HepG2 (cell line): ENCODE results near the gene TST. TPM values are rescaled to one million over a fixed set of nuclear protein-coding genes. Genes with fewer than 3 reads are reported as not detected.

Experiments
- ATAC-seq: fragments of 200-7000 bp; cut with Tn5 transposase; 3 replicates; pipeline ENCODE4 v1.9.1; 2020; ENCODE audit warnings: mild to moderate bottlenecking, moderate library complexity
- BruUV-seq: library from RNA; stranded (reverse); fragments of 400-500 nt; replicated peaks from 2 replicates; lab custom pipeline; 2021; lab: Mats Ljungman, UMichigan
- CTCF ChIA-PET: fragments of 300-600 bp; formaldehyde crosslinking; extraction: SDS; loops from one replicate; lab custom pipeline; 2021; ENCODE audit warnings: low total read pairs, inconsistent platforms, low intra/inter-chr PET ratio; lab: Yijun Ruan, JAX
- POLR2A ChIA-PET: fragments of 350-600 bp; sonication (Branson Sonifier 250); formaldehyde crosslinking; loops from one replicate; lab custom pipeline; 2020; ENCODE audit warnings: antibody characterized with exemption, inconsistent platforms; lab: Yijun Ruan, JAX
- DNase-seq: peaks from one replicate; pipeline ENCODE4 v3.0.0-alpha.2; 2015; ENCODE audit warnings: low spot score
- FAIRE-seq: peaks from 3 replicates; lab custom pipeline; 2011; peaks lifted over from hg19 to GRCh38; lab: Jason Lieb, UNC
- H2AFZ ChIP-seq: one replicate; pipeline ENCODE4 v1.6.1; 2011; ENCODE audit warnings: low read length, inconsistent platforms
- H3K27ac ChIP-seq: fragments of 300-600 bp; 3 replicates; pipeline ENCODE4 v1.8.0; 2011; ENCODE audit warnings: mixed run types, mild to moderate bottlenecking, mixed read lengths, low read length, inconsistent platforms; ENCODE audit not compliant: insufficient read depth; ENCODE audit errors: extremely low read length
- H3K27me3 ChIP-seq, 2 experiments: fragments of 200-600 bp in 1 of 2; 2 replicates in 1 of 2; 3 replicates in 1 of 2; pipeline versions ENCODE4 v1.6.0 to v1.8.0; 2011; ENCODE audit warnings: low read length in 2 of 2, mild to moderate bottlenecking in 2 of 2, moderate library complexity in 2 of 2, inconsistent platforms in 1 of 2; ENCODE audit not compliant: insufficient read depth in 2 of 2, control insufficient read depth in 1 of 2
- H3K36me3 ChIP-seq, 2 experiments: fragments of 200-600 bp in 1 of 2; replicated peaks in 1 of 2; 2 replicates in 1 of 2; 3 replicates in 1 of 2; pipeline versions ENCODE4 v1.5.1 to v1.8.0; 2011; ENCODE audit warnings: low read length in 2 of 2, inconsistent platforms in 1 of 2; ENCODE audit not compliant: insufficient read depth in 2 of 2, control insufficient read depth in 1 of 2
- H3K4me1 ChIP-seq: 2 replicates; pipeline ENCODE4 v1.5.1; 2012; ENCODE audit warnings: low read length, inconsistent platforms; ENCODE audit not compliant: insufficient read depth
- H3K4me2 ChIP-seq: 2 replicates; pipeline ENCODE4 v1.6.0; 2011; ENCODE audit warnings: low read depth, low read length, inconsistent platforms
- H3K4me3 ChIP-seq, 3 experiments: fragments of 200-600 bp in 1 of 3; sonication (generic), shearing (Covaris generic) in 1 of 3; replicated peaks in 1 of 3; 2 replicates each; pipeline ENCODE4 v1.5.1; 2011 to 2016; ENCODE audit warnings: low read length in 3 of 3, inconsistent platforms in 2 of 3, low read depth in 2 of 3, mild to moderate bottlenecking in 2 of 3, control low read depth in 1 of 3, mixed read lengths in 1 of 3; ENCODE audit not compliant: insufficient read depth in 1 of 3
- H3K79me2 ChIP-seq: one replicate; pipeline ENCODE4 v1.6.1; 2011; ENCODE audit warnings: low read length, inconsistent platforms; ENCODE audit not compliant: insufficient read depth
- H3K9ac ChIP-seq: 2 replicates; pipeline ENCODE4 v1.6.0; 2011; ENCODE audit warnings: mild to moderate bottlenecking, low read depth, low read length, inconsistent platforms; ENCODE audit not compliant: insufficient read depth
- H3K9me3 ChIP-seq: 2 replicates; pipeline ENCODE4 v1.5.1; 2012; ENCODE audit warnings: mild to moderate bottlenecking, low read length
- H4K20me1 ChIP-seq: 2 replicates; pipeline ENCODE4 v1.6.0; 2011; ENCODE audit warnings: inconsistent platforms, mild to moderate bottlenecking, low read length, moderate library complexity; ENCODE audit not compliant: insufficient read depth
- AKAP8 ChIP-seq: sonication (generic); formaldehyde crosslinking; IDR thresholded peaks from 2 replicates; pipeline ENCODE4 v1.5.1; 2020; ENCODE audit warnings: mild to moderate bottlenecking, missing genetic modification reagents
- HNF4G ChIP-seq, 2 experiments: sonication (generic) in 1 of 2; formaldehyde crosslinking in 1 of 2; IDR thresholded peaks; 2 replicates each; pipeline versions ENCODE4 v1.4.0 to v1.6.1; 2011 to 2020; ENCODE audit warnings: borderline replicate concordance in 2 of 2, low read depth in 2 of 2, mild to moderate bottlenecking in 2 of 2, low read length in 1 of 2, missing genetic modification reagents in 1 of 2, moderate library complexity in 1 of 2
- HNRNPK ChIP-seq: fragments of 200-400 bp; formaldehyde crosslinking; IDR thresholded peaks from 2 replicates; pipeline ENCODE4 v1.6.1; 2018; ENCODE audit warnings: low read length, low read depth, moderate library complexity, mild to moderate bottlenecking; ENCODE audit not compliant: poor library complexity, severe bottlenecking
- MYC ChIP-seq: sonication (generic); formaldehyde crosslinking; IDR thresholded peaks from 2 replicates; pipeline ENCODE4 v1.9.0; 2021; ENCODE audit warnings: missing genetic modification reagents, borderline replicate concordance
- NFE2L1 ChIP-seq: sonication (generic); formaldehyde crosslinking; IDR thresholded peaks from 2 replicates; pipeline ENCODE4 v1.4.0; 2020; ENCODE audit warnings: missing genetic modification reagents, mild to moderate bottlenecking, borderline replicate concordance
- ONECUT2 ChIP-seq: sonication (generic); formaldehyde crosslinking; IDR thresholded peaks from 2 replicates; pipeline ENCODE4 v1.4.0; 2020; ENCODE audit warnings: missing genetic modification reagents
- POLR2AphosphoS2 ChIP-seq: IDR thresholded peaks from 2 replicates; pipeline ENCODE4 v1.6.1; 2011; ENCODE audit warnings: low read depth, low read length, improper control_type of control experiment
- SCMH1 ChIP-seq: sonication (generic); formaldehyde crosslinking; IDR thresholded peaks from 2 replicates; pipeline ENCODE4 v1.9.0; 2021; ENCODE audit warnings: missing genetic modification reagents, mild to moderate bottlenecking, borderline replicate concordance
- SP140L ChIP-seq: sonication (generic); formaldehyde crosslinking; IDR thresholded peaks from 2 replicates; pipeline ENCODE4 v1.4.0; 2020; ENCODE audit warnings: missing genetic modification reagents, borderline replicate concordance
- XRCC5 ChIP-seq: fragments of 200-400 bp; formaldehyde crosslinking; optimal IDR thresholded peaks from 2 replicates; pipeline ENCODE3; 2017; ENCODE audit warnings: mild to moderate bottlenecking, low read length
- ZKSCAN8 ChIP-seq: IDR thresholded peaks from 2 replicates; pipeline ENCODE4 v1.6.1; 2016; ENCODE audit warnings: borderline replicate concordance, missing genetic modification reagents, missing compliant biosample characterization
- ZNF878 ChIP-seq: sonication (generic); formaldehyde crosslinking; IDR thresholded peaks from 2 replicates; pipeline ENCODE4 v1.8.1; 2023; ENCODE audit warnings: mild to moderate bottlenecking, missing genetic modification reagents, moderate library complexity
- WGBS: methylation state at CpG from one replicate; pipeline ENCODE4 v1.1.6; 2017; ENCODE audit warnings: low lambda C conversion rate; 5-methylcytosine and 5-hydroxymethylcytosine counted together
- in situ Hi-C: cut with HindIII; loops from 2 replicates; pipeline ENCODE4 v1.10.0; 2017; ENCODE audit warnings: low pct_unique_long_range_greater_than_20kb; ENCODE audit not compliant: extremely low pct_ligation_motif_present
- intact Hi-C: fragments of 100-400 bp; cut with micrococcal nuclease; formaldehyde crosslinking; loops from one replicate; pipeline ENCODE4 v1.10.0; 2022; ENCODE audit not compliant: unreplicated experiment
- polyA plus RNA-seq, 8 experiments: library from polyadenylated mRNA; depleted of rRNA in 3 of 8; stranded (reverse) in 7 of 8; unstranded in 1 of 8; fragments of >200 nt; fragmentation: Illumina TruSeq in 4 of 8; extraction: Trizol in 4 of 8; gene quantifications; 2 replicates each; pipeline versions ENCODE4 v1.2.1 to v1.2.3, GENCODE V29; 2011 to 2016; ENCODE audit warnings: low read depth in 4 of 8, missing spikeins in 1 of 8, mixed read lengths in 1 of 8; ENCODE audit not compliant: insufficient read depth in 1 of 8
- total RNA-seq, 5 experiments: library from RNA; depleted of rRNA; stranded (reverse); fragments of >200 nt; fragmentation: Illumina TruSeq; extraction: Trizol; gene quantifications; 2 replicates each; pipeline ENCODE4 v1.2.3, GENCODE V29; 2016; ENCODE audit warnings: low read depth in 1 of 5
- TF ChIP-seq, protein P1 (sequence below): sonication (generic); formaldehyde crosslinking; IDR thresholded peaks from 2 replicates; pipeline ENCODE4 v1.5.1; 2020; ENCODE audit warnings: missing genetic modification reagents, mild to moderate bottlenecking, borderline replicate concordance
- TF ChIP-seq, protein P2 (sequence below): sonication (generic); formaldehyde crosslinking; IDR thresholded peaks from 2 replicates; pipeline ENCODE4 v1.5.1; 2020; ENCODE audit warnings: missing genetic modification reagents, mild to moderate bottlenecking, borderline replicate concordance
- TF ChIP-seq, protein P3 (sequence below): sonication (generic); formaldehyde crosslinking; conservative IDR thresholded peaks from 2 replicates; pipeline ENCODE4 v1.5.0; 2020; ENCODE audit warnings: missing genetic modification reagents

The TST gene
- total and polyA plus RNA-seq, 2 of the 13 experiments (the other 11 are each of a cell fraction or from before 2014, with no cell fraction given): 44.6 to 63.6 TPM

DNA sequence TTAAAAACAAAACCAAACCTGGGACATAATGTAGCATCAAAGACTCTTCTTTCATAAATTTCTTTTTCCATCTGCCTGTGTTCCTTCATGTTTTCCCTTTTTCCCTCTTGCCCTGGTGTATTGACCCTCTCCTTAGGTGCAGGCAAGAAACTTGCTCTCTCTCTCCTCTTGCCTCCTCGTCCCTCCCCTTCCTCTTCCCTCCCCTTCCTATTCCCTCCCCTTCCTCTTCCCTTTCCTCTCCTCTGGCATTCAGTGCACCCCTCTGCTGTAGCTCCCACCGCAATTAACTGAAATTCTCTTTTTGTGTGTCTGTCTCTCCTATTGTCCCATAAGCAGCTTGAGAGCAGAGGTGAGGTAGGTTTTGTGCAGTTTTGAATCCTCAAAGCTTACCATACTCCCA, 55.9 kb downstream of the TST start:
- Histone ChIP-seq H3K9ac (no peak overlapping the region), H3K4me2 (no peak overlapping the region), H2AFZ (no peak overlapping the region), H3K9me3 (no peaks in the 10 kb centered on the region), H3K27ac (no peak overlapping the region), H4K20me1 (no peaks in the 10 kb centered on the region), H3K79me2 (no peaks in the 10 kb centered on the region), H3K4me1 (no peaks in the 10 kb centered on the region), H3K27me3 (peaks cover 0 to 4% of the 10 kb centered on the region in 2 experiments; a peak in 1 of 5 replicates), H3K36me3 (no peaks in the 10 kb centered on the region), H3K4me3 (no peak overlapping the region)
- ATAC-seq (no peak), DNase-seq (no peak), FAIRE-seq (no peak)
- intact Hi-C loops (no loop called here), in situ Hi-C loops (no loop called here)
- TF ChIP-seq HNRNPK: peak; percentile 34
- no peak for TF ChIP-seq AKAP8 (CRISPR knock-in tag)
- WGBS: 22% methylated on average over 2 of the region's 2 CpGs
- CTCF ChIA-PET: no interaction called here
- POLR2A ChIA-PET: no interaction called here
- BruUV-seq: no TSS peak

- DNase-seq (no peak), FAIRE-seq (no peak), ATAC-seq (no peak)
- intact Hi-C loops (no loop called here), in situ Hi-C loops (no loop called here)
- Histone ChIP-seq H3K27me3 (peaks cover 0 to 4% of the 10 kb centered on the region in 2 experiments; a peak in 1 of 5 replicates), H3K4me2 (no peak overlapping the region), H3K4me1 (no peaks in the 10 kb centered on the region), H3K36me3 (no peaks in the 10 kb centered on the region), H3K4me3 (no peak overlapping the region), H3K9me3 (no peaks in the 10 kb centered on the region), H2AFZ (no peak overlapping the region), H3K27ac (no peak overlapping the region), H3K9ac (no peak overlapping the region), H4K20me1 (no peaks in the 10 kb centered on the region), H3K79me2 (no peaks in the 10 kb centered on the region)
- 2% methylated on average over 3 of the region's 3 CpGs for WGBS
- ChIA-PET CTCF (no interaction called here), POLR2A (no interaction called here)
- no TSS peak for BruUV-seq
- TF ChIP-seq ZKSCAN8 (CRISPR knock-in tag) (no peak), ZNF878 (CRISPR knock-in tag) (no peak), HNF4G (IDR thresholded peaks at IDR 0.05; ENCODE audit: borderline replicate concordance, low read depth, low read length) (no peak), HNF4G (CRISPR knock-in tag; IDR thresholded peaks at IDR 0.05; ENCODE audit: borderline replicate concordance, low read depth) (no peak), SCMH1 (CRISPR knock-in tag) (no peak), SP140L (CRISPR knock-in tag) (no peak), POLR2AphosphoS2 (no peak), NFE2L1 (CRISPR knock-in tag) (no peak), MYC (CRISPR knock-in tag) (no peak), ONECUT2 (CRISPR knock-in tag) (no peak), XRCC5 (no peak)
- TF ChIP-seq, protein P1, sequence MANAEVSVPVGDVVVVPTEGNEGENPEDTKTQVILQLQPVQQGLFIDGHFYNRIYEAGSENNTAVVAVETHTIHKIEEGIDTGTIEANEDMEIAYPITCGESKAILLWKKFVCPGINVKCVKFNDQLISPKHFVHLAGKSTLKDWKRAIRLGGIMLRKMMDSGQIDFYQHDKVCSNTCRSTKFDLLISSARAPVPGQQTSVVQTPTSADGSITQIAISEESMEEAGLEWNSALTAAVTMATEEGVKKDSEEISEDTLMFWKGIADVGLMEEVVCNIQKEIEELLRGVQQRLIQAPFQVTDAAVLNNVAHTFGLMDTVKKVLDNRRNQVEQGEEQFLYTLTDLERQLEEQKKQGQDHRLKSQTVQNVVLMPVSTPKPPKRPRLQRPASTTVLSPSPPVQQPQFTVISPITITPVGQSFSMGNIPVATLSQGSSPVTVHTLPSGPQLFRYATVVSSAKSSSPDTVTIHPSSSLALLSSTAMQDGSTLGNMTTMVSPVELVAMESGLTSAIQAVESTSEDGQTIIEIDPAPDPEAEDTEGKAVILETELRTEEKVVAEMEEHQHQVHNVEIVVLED (CRISPR knock-in tag): no peak
- TF ChIP-seq, protein P2, sequence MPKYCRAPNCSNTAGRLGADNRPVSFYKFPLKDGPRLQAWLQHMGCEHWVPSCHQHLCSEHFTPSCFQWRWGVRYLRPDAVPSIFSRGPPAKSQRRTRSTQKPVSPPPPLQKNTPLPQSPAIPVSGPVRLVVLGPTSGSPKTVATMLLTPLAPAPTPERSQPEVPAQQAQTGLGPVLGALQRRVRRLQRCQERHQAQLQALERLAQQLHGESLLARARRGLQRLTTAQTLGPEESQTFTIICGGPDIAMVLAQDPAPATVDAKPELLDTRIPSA (CRISPR knock-in tag): no peak
- TF ChIP-seq, protein P3, sequence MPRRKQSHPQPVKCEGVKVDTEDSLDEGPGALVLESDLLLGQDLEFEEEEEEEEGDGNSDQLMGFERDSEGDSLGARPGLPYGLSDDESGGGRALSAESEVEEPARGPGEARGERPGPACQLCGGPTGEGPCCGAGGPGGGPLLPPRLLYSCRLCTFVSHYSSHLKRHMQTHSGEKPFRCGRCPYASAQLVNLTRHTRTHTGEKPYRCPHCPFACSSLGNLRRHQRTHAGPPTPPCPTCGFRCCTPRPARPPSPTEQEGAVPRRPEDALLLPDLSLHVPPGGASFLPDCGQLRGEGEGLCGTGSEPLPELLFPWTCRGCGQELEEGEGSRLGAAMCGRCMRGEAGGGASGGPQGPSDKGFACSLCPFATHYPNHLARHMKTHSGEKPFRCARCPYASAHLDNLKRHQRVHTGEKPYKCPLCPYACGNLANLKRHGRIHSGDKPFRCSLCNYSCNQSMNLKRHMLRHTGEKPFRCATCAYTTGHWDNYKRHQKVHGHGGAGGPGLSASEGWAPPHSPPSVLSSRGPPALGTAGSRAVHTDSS (CRISPR knock-in tag): no peak
Measured at GRCh38 chr22:36961626-36962025, 57.6 kb downstream of the TST start.
